Stimulated activated CD8-positive, alpha-beta memory T cell treated with anti-CD3 and anti-CD28 coated beads, Interleukin-7, amount 100 ng/mL, for 48 hours (primary cell): ENCODE measurements around the gene CAPN9.

Source experiments
- DNase-seq, 2 donors: peaks; one replicate each; pipeline ENCODE4 v3.0.0-alpha.2; 2020; ENCODE audit warnings: low read depth in 1 of 2; ENCODE audit errors: extremely low read depth in 1 of 2

CAPN9 gene

GRCh38 chr1:230794431-230794830, 47.2 kb downstream of the CAPN9 start:
- DNase-seq: no peak

GRCh38 chr1:230794871-230795605, 47.9 kb downstream of the CAPN9 start:
- no peak for DNase-seq

- no peak for DNase-seq
These were observed 49.4 kb downstream of the CAPN9 start for GRCh38 chr1:230796626-230797025.

- DNase-seq: no peak
These were observed 50.3 kb downstream of the CAPN9 start for GRCh38 chr1:230797376-230797920.

GRCh38 chr1:230797942-230798365, 50.8 kb downstream of the CAPN9 start:
- DNase-seq: no peak

- DNase-seq: no peak
These were observed 51.3 kb downstream of the CAPN9 start for GRCh38 chr1:230798491-230798890.

- no peak for DNase-seq
These were observed 54.0 kb downstream of the CAPN9 start for GRCh38 chr1:230800891-230801840.

GRCh38 chr1:230804396-230804795, 57.2 kb downstream of the CAPN9 start:
- DNase-seq: no peak

- DNase-seq: no peak
These were observed 59.4 kb downstream of the CAPN9 start for GRCh38 chr1:230806552-230806951.

- no peak for DNase-seq
These were observed 59.8 kb downstream of the CAPN9 start for GRCh38 chr1:230807029-230807428.

GRCh38 chr1:230807561-230808280, 60.5 kb downstream of the CAPN9 start:
- no peak for DNase-seq

- DNase-seq: no peak
These were observed 61.2 kb downstream of the CAPN9 start for GRCh38 chr1:230808281-230808872.

- no peak for DNase-seq
These were observed 62.2 kb downstream of the CAPN9 start for GRCh38 chr1:230809256-230809990.

- no peak for DNase-seq
These were observed 65.4 kb downstream of the CAPN9 start for GRCh38 chr1:230812568-230812967.

- no peak for DNase-seq
These were observed 67.9 kb downstream of the CAPN9 start for GRCh38 chr1:230814949-230815692.

- no peak for DNase-seq
These were observed 68.8 kb downstream of the CAPN9 start for GRCh38 chr1:230816018-230816417.

- no peak for DNase-seq
These were observed 71.2 kb downstream of the CAPN9 start for GRCh38 chr1:230818367-230818766.

- no peak for DNase-seq
These were observed 71.7 kb downstream of the CAPN9 start for GRCh38 chr1:230818901-230819300.

- DNase-seq: no peak
These were observed 72.8 kb downstream of the CAPN9 start for GRCh38 chr1:230819976-230820375.
